Measurements from ENCODE around the gene HLTF.
"Not testable (repeated sequence)": the region's sequence is repeated elsewhere in the genome, so short reads cannot be mapped to it uniquely, and the experiment has no call there.

The HLTF gene

GRCh38 chr3:149086232-149086988 is at the start of gene HLTF:
Gene HLTF (minus strand): TSS chr3:149086533. CDS start chr3:149086336, 197 bp downstream.
- peak; percentile 97 for DNase-seq (ENCODE audit: low read depth)
- H3K4me3 ChIP-seq (ENCODE audit: low read depth, low read length): peak within 1 kb of the TSS; percentile 85

- no peak for DNase-seq (ENCODE audit: low read depth)
- H3K4me3 ChIP-seq (ENCODE audit: low read depth, low read length): no peak overlapping the region
These were observed 48.2 kb upstream of the HLTF start for GRCh38 chr3:149134575-149134974.

GRCh38 chr3:149131589-149131988 is 45.3 kb upstream of the HLTF start:
- H3K4me3 ChIP-seq (ENCODE audit: low read depth, low read length): no peak overlapping the region
- DNase-seq (ENCODE audit: low read depth): no peak

GRCh38 chr3:149129326-149130205 is 43.2 kb upstream of the HLTF start, which contains the start of gene HPS3:
Gene HPS3 (plus strand): TSS chr3:149129638. CDS start chr3:149129724, 86 bp downstream.
- DNase-seq (ENCODE audit: low read depth): peak; percentile 60
- H3K4me3 ChIP-seq (ENCODE audit: low read depth, low read length): peak within 1 kb of the TSS; percentile 80

GRCh38 chr3:149128821-149129220 is 42.5 kb upstream of the HLTF start:
- DNase-seq (ENCODE audit: low read depth): no peak
- H3K4me3 ChIP-seq (ENCODE audit: low read depth, low read length): peak overlapping the region; percentile 80

- no peak overlapping the region for H3K4me3 ChIP-seq (ENCODE audit: low read depth, low read length)
- DNase-seq (ENCODE audit: low read depth): no peak
These were observed 36.6 kb upstream of the HLTF start for GRCh38 chr3:149122721-149123578.

- no peak overlapping the region for H3K4me3 ChIP-seq (ENCODE audit: low read depth, low read length)
- DNase-seq (ENCODE audit: low read depth): no peak
These were observed 34.0 kb upstream of the HLTF start for GRCh38 chr3:149120051-149120972.

GRCh38 chr3:149119466-149119865 is 33.1 kb upstream of the HLTF start:
- DNase-seq (ENCODE audit: low read depth): no peak
- H3K4me3 ChIP-seq (ENCODE audit: low read depth, low read length): no peak overlapping the region

GRCh38 chr3:149118724-149119123 is 32.4 kb upstream of the HLTF start:
- no peak overlapping the region for H3K4me3 ChIP-seq (ENCODE audit: low read depth, low read length)
- no peak for DNase-seq (ENCODE audit: low read depth)

- H3K4me3 ChIP-seq (ENCODE audit: low read depth, low read length): no peak overlapping the region
- no peak for DNase-seq (ENCODE audit: low read depth)
These were observed 28.8 kb upstream of the HLTF start for GRCh38 chr3:149115114-149115513.

- no peak overlapping the region for H3K4me3 ChIP-seq (ENCODE audit: low read depth, low read length)
- DNase-seq (ENCODE audit: low read depth): no peak
These were observed 28.1 kb upstream of the HLTF start for GRCh38 chr3:149114458-149114857.

GRCh38 chr3:149104484-149104883 is 18.2 kb upstream of the HLTF start:
- H3K4me3 ChIP-seq (ENCODE audit: low read depth, low read length): no peak overlapping the region
- DNase-seq (ENCODE audit: low read depth): no peak

- no peak overlapping the region for H3K4me3 ChIP-seq (ENCODE audit: low read depth, low read length)
- DNase-seq (ENCODE audit: low read depth): no peak
These were observed 15.3 kb upstream of the HLTF start for GRCh38 chr3:149101641-149102040.

GRCh38 chr3:149101154-149101553 is 14.8 kb upstream of the HLTF start:
- no peak for DNase-seq (ENCODE audit: low read depth)
- no peak overlapping the region for H3K4me3 ChIP-seq (ENCODE audit: low read depth, low read length)

GRCh38 chr3:149097987-149098386 is 11.7 kb upstream of the HLTF start:
- not testable (repeated sequence) for DNase-seq (ENCODE audit: low read depth); H3K4me3 ChIP-seq (ENCODE audit: low read depth, low read length)

- no peak for DNase-seq (ENCODE audit: low read depth)
- H3K4me3 ChIP-seq (ENCODE audit: low read depth, low read length): no peak overlapping the region
These were observed 9.2 kb upstream of the HLTF start for GRCh38 chr3:149095487-149095886.

- no peak for DNase-seq (ENCODE audit: low read depth)
These were observed 5.7 kb upstream of the HLTF start for GRCh38 chr3:149091983-149092382.

GRCh38 chr3:149090907-149091306 is 4.6 kb upstream of the HLTF start:
- DNase-seq (ENCODE audit: low read depth): no peak
- H3K4me3 ChIP-seq (ENCODE audit: low read depth, low read length): no peak overlapping the region

More at GRCh38 chr3:149091983-149092382, 5.7 kb upstream of the HLTF start:
- no peak overlapping the region for H3K4me3 ChIP-seq (ENCODE audit: low read depth, low read length)

GRCh38 chr3:149090461-149090860 is 4.1 kb upstream of the HLTF start:
- no peak for DNase-seq (ENCODE audit: low read depth)
- H3K4me3 ChIP-seq (ENCODE audit: low read depth, low read length): no peak overlapping the region
